Glomerular visceral epithelial cell (primary cell): ENCODE measurements around the gene ARMS2.

Source experiments
- DNase-seq: peaks from one replicate; pipeline ENCODE4 v3.0.0-alpha.2; 2016; ENCODE audit errors: extremely low spot score

Gene ARMS2

DNA sequence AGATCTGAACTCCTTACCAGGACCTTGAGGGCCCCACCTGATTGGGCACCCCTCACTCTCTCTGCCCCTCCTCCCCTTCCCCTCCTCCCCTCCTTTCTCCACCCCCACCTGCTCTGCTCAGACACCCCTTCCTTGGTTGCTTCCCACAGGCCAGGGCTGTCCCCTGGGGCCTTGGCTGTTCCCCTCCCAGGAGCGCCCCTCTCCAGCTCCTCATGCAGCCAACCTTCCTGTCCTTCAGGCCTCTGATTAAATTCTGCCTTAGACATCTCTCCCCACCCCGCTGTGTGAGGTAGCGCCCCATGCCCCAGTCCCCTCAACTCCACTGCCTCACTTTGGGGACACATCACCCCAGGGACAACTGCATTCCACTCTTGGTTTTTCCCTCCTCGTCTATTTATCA, 39.3 kb downstream of the ARMS2 start:
- DNase-seq: no peak

DNA sequence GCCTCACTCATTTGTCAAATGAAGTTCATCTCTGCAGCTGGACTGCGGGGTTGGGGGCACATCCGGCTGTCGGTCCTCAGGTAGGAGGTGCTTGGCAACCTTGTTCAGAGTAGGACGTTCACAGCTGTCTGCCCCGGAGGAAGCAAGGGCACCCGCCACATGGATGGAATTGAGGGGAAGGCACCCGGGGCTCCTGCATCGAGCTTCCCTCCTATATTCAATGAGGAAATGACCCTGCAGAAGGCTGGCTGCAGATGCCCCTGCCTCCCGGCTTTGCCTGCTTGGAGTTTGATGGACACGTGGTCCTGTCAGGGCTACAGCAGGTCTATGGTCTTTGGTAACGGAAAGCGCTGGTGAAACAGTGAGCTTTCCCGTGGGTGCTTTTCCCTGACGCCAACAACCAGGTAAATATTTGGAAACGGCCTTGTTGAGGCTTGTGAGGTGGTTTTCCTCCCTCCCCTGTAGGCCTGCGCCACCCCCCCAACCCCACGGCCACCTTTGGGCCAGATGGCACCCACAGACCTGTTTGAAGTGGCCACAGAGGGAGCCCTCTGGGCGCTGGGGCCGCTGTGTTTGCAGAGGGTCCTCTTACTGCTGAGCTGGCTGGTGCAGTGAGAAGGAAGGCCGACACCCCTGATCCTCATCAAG, 39.8 kb downstream of the ARMS2 start:
- no peak for DNase-seq

DNA sequence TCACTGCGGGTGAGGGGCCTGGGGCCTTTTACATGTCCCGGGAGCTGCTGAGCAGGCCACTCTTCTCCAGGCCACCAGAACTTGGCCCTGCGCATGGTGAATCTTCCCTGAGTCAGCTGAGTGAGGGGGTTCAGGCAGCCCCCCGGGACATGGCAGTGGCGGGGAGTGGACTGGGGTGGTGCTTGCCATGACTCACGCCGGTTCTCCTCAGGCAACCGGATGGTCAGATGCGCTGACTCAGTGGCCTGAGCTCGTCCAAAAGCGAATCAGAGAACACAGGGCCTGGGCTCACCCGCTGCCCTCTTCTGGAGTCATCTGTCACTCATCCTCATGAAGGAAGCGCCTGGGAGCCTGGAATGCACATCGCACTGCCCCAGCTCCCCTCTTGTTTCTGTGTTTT, 40.4 kb downstream of the ARMS2 start:
- no peak for DNase-seq

DNA sequence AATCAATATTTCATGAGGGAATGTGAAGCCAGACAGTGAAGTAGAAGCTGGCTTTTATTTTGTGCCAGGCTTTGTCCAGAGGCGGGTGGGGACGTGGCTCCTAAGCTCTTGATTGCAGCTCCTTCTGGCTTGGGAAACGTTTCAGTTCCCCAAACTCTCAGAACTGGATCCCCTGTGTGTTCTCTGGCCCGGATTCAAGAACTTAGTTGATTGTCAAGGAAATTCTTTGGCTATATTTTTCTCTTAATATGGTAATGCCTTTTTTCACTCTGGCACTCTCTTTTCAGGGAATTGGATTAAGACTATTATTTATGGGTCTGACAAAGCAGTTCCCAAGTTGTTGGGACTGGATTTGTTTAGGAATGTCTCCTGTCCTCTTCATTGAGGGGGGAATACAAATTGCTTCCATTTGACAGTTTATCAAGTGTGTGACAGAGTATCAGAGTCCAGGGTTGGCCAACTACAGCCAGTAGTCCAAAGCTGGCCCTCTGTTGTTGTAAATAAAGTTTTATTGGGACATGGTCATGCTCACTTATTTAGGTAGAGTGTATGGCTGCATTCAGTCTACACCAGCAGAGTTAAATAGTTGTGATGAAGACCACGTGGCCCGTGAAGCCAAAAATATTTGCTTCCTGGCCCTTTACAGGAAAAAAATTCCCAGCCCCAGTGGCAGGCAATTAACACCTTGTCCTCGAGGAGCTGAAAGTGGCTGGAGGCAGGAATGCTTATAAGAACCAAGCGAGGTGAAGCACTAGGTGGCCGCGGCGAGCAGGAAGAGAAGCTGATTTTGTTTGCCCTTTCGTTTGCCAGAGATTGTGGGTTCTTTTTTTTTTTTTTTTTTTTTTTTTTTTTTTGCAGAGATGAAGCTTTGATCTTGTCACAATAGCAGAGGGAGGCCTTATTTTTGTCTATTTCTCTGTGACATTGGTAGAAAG, 41.2 kb downstream of the ARMS2 start:
- no peak for DNase-seq

DNA sequence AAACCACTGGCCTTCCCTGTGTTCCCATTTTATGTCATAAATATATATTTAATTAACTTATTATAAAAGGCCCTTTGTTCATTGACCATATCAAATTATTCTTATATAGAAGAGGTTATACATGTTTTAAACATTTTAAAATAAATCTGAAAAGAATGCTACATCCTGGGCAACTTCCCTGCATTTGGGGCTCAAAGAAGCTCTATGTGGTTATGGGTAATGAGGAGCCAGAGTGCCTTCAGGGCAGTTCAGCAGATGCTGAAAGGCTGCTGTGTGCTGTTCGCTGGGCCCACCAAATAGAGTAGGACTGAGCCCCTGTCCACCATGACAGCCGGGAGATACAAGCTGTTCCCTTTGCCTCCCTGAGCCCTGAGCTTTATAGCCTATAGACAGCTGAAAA, 42.8 kb downstream of the ARMS2 start:
- no peak for DNase-seq

DNA sequence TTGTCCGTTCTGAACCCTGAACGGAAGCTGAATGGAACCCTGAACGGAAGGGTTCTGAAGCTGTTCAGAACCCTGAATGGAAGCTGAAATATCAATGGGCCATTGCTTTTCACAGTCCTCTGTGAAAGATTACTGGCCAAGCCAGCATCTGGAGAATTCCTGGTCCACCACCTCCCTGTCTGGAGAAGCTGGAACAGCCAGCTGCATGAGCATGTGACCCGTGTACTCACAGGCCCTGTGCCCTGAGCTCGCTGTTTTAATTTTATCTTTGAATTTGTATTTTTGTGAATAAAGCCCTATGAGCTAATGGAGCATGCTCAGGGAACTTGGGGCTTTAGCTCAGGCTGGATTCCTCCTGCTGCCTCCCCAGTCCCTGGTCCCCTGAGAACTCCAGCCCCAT, 44.1 kb downstream of the ARMS2 start:
- no peak for DNase-seq

DNA sequence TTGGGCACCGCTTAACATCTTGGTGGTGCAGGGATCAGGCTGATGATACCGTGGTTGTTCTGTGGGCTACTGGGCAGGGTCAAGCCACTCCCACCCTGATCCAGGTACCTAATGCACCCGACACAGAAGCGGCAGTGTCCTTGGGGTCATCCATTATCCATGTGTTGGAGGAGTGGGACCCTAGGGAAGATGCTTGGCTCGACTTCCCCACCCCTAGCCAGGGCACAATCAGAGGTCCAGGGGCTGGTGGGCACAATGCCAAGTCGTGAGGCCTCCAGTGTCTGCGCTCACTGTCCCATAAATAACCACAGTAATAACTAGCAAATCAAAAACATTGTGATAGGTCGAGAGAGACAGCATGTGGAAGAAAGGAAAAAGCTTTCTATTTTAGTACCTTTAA, 44.6 kb downstream of the ARMS2 start:
- no peak for DNase-seq

DNA sequence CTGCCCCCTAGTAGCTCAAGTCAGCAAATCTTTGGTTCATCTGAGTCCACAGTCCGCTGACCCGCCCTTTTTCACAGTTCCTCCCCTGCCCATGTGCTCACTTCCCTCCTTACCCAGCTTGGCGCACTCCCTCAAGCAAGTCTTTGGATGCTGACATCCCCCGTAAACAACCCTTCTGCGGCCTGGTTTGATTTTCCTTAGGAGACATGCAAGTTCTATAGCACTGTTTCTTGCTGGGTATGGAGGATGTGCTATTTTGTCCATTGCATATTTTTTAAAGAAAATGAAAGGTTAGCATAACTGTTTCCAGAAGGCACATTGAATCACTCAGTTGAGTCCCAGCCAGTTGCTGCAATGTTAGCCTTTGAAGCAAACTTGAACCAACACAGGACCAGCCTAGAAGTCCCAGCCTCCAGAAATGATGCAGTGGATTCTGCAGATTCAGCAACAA, 45.1 kb downstream of the ARMS2 start:
- no peak for DNase-seq

DNA sequence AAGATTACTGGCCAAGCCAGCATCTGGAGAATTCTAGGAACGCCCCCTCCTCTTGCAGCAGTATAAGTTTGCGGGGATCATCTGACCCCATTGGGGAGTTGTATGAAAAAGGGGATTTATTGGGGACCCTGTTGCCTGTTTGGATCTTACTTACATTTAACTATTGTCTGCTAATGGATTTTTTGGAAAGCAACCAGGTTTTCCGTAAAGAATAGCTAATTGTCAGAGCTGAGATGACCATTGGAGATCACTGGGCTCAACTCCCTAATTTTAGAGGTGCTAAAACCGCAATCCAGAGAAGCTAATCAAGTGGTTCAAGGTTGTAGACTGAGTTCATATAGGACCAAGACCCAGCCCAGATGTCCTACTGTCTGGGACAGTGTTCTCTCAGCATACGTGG, 45.7 kb downstream of the ARMS2 start:
- no peak for DNase-seq

DNA sequence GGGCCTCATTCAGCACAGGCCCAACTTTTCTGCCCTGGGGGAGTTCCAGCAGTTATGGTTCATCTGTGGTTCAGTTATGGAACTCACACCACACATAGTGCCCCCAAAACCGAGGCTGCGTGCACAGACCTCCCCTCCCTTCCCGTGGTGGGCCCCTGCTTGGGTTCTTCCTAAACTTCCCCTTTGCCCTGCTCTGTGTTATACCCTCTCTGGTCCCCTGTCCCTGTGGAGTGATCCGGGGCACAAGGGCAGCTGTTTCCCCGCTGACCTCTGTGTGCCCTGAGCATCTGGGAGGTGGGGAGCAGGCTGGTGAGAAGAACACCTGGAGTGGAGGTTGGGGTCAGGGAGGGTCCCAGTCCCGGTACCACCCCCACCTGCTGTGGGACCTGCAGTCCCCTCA, 46.3 kb downstream of the ARMS2 start:
- no peak for DNase-seq

DNA sequence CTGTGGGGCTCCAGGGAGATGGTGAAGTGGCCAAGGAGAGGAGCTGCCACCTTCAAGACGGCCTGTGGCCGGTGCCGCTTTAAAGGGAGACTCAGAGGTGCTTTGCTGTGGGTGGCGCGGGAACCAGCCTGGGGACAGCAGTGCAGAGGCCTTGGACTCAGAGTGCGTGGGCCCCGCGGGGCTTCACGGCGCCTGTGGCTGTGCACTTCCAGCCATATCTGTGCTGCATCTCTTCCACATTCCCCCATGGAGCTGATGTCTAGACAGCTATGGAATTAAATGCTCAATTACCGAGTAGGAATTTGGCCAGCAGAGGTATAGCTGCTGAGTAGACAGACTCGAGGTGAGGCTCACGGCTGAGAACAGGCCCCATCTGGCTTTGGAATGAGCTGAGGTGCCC, 48.6 kb downstream of the ARMS2 start:
- no peak for DNase-seq

DNA sequence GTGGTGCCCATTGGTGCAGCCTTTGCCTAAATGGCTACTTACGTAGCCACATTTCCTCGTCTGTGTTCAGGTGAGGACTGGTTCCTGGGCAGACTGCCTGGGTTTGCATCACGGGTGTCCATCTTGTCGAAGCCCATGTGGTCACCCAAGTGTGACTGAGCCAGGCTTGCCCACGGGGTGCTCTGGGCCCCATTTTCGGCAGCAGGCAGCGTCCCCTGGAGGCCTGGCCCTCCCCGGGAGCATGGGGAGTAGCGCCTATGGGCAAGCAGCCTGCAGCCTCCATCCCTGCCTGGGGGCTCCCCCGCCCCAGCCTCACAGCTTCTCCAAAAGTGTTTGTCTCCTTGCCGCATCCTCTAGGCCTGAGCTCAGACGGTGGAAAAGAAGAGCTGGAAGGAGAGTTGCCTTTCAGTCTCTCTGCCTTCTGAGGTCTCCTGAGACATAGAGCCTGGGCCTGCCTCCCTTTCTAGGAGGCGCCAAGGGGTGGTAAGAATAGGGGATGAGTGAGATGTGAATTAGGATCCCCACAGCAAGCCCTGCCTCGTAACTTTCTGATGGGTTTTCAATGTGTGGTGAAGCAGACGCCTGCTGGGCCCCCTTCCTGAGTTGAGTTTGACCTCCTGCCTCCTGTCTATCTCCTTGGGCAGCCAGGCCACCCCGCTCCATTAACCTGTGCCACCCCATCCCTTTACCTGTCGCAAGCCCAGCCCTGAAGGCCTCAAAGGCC, 49.6 kb downstream of the ARMS2 start:
- DNase-seq: no peak

DNA sequence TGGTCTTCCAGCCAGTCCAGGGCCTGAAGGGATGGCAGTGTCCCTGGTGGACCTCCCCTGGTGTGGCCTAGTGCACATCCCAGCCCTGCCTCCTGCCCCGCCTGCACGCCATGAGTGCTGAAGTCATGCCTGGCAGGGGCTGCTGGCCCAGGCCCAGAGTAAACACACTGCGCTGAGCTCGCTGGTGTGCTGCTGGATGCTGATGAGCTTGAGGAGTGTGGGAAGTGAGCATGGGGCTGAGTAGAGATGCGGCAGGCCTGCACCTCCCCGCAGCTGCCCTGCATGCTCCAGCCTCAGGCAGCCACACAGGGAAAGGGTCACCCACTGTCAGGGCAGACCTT, 50.1 kb downstream of the ARMS2 start:
- DNase-seq: peak; percentile 83

DNA sequence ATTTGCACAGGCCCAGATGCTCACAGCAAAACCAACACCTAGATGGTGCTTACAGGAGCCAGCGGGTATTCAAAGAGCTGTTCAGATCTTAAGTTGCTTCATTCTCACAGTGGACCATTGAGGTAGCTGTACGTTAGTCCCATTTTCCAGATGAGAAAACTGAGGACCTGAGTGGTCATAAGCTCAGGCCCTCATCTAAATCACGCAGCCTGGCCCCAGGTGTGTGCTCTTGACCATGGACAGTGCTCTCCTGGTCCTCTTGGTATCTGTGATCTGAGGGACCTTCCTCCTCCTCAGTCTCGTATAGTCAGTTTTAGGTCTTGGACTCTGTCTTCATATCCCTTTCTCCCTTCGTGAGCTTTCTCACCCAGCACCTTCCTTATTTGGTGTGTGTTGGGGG, 50.6 kb downstream of the ARMS2 start:
- no peak for DNase-seq

DNA sequence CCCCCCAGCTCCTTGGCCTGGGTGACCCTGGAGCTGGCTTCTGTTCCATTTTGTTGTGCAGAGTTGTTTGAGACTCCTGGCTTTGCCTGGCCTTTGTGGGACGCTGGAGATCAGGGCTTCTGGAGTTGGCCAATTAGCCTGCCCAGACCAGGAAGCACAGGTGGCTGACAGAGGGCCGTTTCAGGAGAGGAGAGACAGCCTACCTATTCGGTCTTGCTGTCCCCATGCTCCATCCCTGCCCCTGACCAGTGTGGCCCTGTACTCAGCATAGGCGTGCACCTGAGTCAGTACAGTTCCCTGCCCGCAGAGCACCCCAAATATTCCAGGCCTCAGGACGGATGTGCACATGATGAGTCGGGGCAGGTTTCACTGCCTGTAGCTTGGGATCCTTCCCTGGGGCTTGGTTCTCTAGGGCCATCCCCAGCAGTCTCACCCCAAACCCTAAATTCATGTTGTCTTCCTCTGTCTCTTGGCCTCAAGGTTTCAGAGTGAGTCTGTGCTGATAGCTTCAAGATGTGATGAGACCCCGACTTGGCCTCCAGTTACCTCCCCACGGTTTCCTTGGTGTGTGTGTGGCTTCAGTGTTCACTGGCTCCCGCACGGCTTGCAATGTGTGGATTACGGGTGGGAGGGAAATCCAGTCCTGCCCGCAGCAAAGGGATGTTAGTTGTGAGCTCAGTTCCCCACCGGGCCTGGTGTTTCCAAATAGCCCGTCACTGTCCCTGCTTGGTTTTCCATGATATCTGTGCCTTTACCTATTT, 51.6 kb downstream of the ARMS2 start:
- DNase-seq: no peak
